Activated CD4-positive, alpha-beta T cell treated with anti-CD3 and anti-CD28 coated beads for 1 hour (primary cell): ENCODE results near the gene RNLS.
"Not testable (repeated sequence)": the region's sequence is repeated elsewhere in the genome, so short reads cannot be mapped to it uniquely, and the experiment has no call there.

Source experiments
- DNase-seq: peaks from one replicate; pipeline ENCODE4 v3.0.0-alpha.2; 2020

Gene RNLS

GRCh38 chr10:88515235-88515634, 67.9 kb downstream of the RNLS start:
- DNase-seq: no peak

- no peak for DNase-seq
Observed at GRCh38 chr10:88512599-88512998, 70.5 kb downstream of the RNLS start.

GRCh38 chr10:88508796-88509195, 74.3 kb downstream of the RNLS start:
- DNase-seq: no peak

GRCh38 chr10:88507826-88508453, 75.2 kb downstream of the RNLS start:
- no peak for DNase-seq

- no peak for DNase-seq
Observed at GRCh38 chr10:88507404-88507803, 75.7 kb downstream of the RNLS start.

GRCh38 chr10:88505680-88506215, 77.4 kb downstream of the RNLS start:
- no peak for DNase-seq

GRCh38 chr10:88505265-88505664, 77.9 kb downstream of the RNLS start:
- no peak for DNase-seq

- no peak for DNase-seq
Observed at GRCh38 chr10:88500656-88501055, 82.5 kb downstream of the RNLS start.

GRCh38 chr10:88499569-88500470, 83.3 kb downstream of the RNLS start:
- DNase-seq: no peak

GRCh38 chr10:88497913-88498312, 85.2 kb downstream of the RNLS start:
- DNase-seq: no peak

GRCh38 chr10:88494537-88494936, 88.6 kb downstream of the RNLS start:
- no peak for DNase-seq

GRCh38 chr10:88493691-88494483, 89.2 kb downstream of the RNLS start:
- no peak for DNase-seq

- no peak for DNase-seq
Observed at GRCh38 chr10:88491314-88491713, 91.8 kb downstream of the RNLS start.

- no peak for DNase-seq
Observed at GRCh38 chr10:88490231-88490980, 92.7 kb downstream of the RNLS start.

- DNase-seq: no peak
Observed at GRCh38 chr10:88489107-88489506, 94.0 kb downstream of the RNLS start.

- not testable (repeated sequence) for DNase-seq
Observed at GRCh38 chr10:88486816-88487215, 96.3 kb downstream of the RNLS start.

- no peak for DNase-seq
Observed at GRCh38 chr10:88482220-88482619, 100.9 kb downstream of the RNLS start.

- no peak for DNase-seq
Observed at GRCh38 chr10:88478256-88478655, 104.9 kb downstream of the RNLS start.

GRCh38 chr10:88477343-88478085, 105.6 kb downstream of the RNLS start:
- DNase-seq: no peak

- no peak for DNase-seq
Observed at GRCh38 chr10:88474884-88475844, 108.0 kb downstream of the RNLS start.
